H54 (cell line): ENCODE measurements around the gene HNRNPA2B1.

ENCODE experiments used
- DNase-seq: peaks from one replicate; pipeline ENCODE4 v3.0.0; 2011; ENCODE audit warnings: low spot score, mixed read lengths; ENCODE audit not compliant: insufficient read length
- FAIRE-seq: peaks from 3 replicates; lab custom pipeline; 2011; peaks lifted over from hg19 to GRCh38; lab: Jason Lieb, UNC
- POLR2A ChIP-seq: IDR thresholded peaks from 2 replicates; pipeline ENCODE4 v1.6.1; 2011; ENCODE audit warnings: low read depth, mild to moderate bottlenecking, low read length

Gene HNRNPA2B1

GRCh38 chr7:26144184-26145080, 56.1 kb downstream of the HNRNPA2B1 start:
- TF ChIP-seq POLR2A, result no peak
- DNase-seq, result no peak
- FAIRE-seq, result no peak

GRCh38 chr7:26143298-26144048, 57.1 kb downstream of the HNRNPA2B1 start:
- FAIRE-seq, result no peak
- peak; percentile 38 for DNase-seq
- TF ChIP-seq POLR2A, result no peak

- DNase-seq, result no peak
- no peak for TF ChIP-seq POLR2A
- FAIRE-seq, result no peak
Observed at GRCh38 chr7:26141077-26141476, 59.5 kb downstream of the HNRNPA2B1 start.

GRCh38 chr7:26140380-26140779, 60.2 kb downstream of the HNRNPA2B1 start:
- DNase-seq, result no peak
- no peak for TF ChIP-seq POLR2A
- no peak for FAIRE-seq
